Right lobe of liver (tissue), 6 donors: Measurements from ENCODE around the gene C2CD5. TPM values are rescaled to one million over a fixed set of nuclear protein-coding genes. Genes with fewer than 3 reads are reported as not detected.
A peak's percentile ranks its signal among the peaks of the same experiment; 100 is the strongest.

ENCODE experiments used
- ATAC-seq, 4 donors: fragments of 200-7000 bp; cut with Tn5 transposase; one replicate each; pipeline ENCODE4 v1.9.1; 2020; ENCODE audit warnings: mild to moderate bottlenecking in 4 of 4, moderate library complexity in 4 of 4
- DNase-seq, 3 donors: peaks; one replicate each; pipeline ENCODE4 v3.0.0-alpha.2; 2020
- H3K27ac ChIP-seq, 3 donors: fragments of 200-600 bp; one replicate each; pipeline ENCODE4 v1.8.0; 2022
- H3K27me3 ChIP-seq, 2 donors: fragments of 200-600 bp; one replicate each; pipeline ENCODE4 v1.8.0; 2022
- H3K36me3 ChIP-seq, 4 donors: fragments of 200-600 bp; sonication (generic) in 1 of 4; one replicate each; pipeline versions ENCODE4 v1.5.1 to v1.8.0; 2017 to 2022; ENCODE audit warnings: control low read depth in 1 of 4
- H3K4me1 ChIP-seq, 4 donors: fragments of 200-600 bp; sonication (generic) in 1 of 4; one replicate each; pipeline versions ENCODE4 v1.5.1 to v1.8.0; 2017 to 2022; ENCODE audit warnings: control low read depth in 1 of 4
- H3K4me3 ChIP-seq, 3 donors: fragments of 200-600 bp; one replicate each; pipeline ENCODE4 v1.8.0; 2022
- H3K9me3 ChIP-seq, 4 donors: fragments of 200-600 bp; sonication (generic) in 1 of 4; one replicate each; pipeline versions ENCODE4 v1.5.1 to v1.8.0; 2017 to 2022; ENCODE audit warnings: control low read depth in 1 of 4
- POLR2A ChIP-seq: fragments of 450-650 bp; IDR thresholded peaks from one replicate; pipeline ENCODE4 v1.6.1; 2017; ENCODE audit warnings: antibody characterized with exemption, mild to moderate bottlenecking
- WGBS: methylation state at CpG from one replicate; pipeline ENCODE4 v1.1.6; 2018; ENCODE audit warnings: low coverage, low lambda C conversion rate; ENCODE audit not compliant: insufficient coverage; ENCODE audit errors: missing lambda C conversion rate; 5-methylcytosine and 5-hydroxymethylcytosine counted together
- intact Hi-C, 2 donors: fragments of 100-400 bp; cut with DNase I; formaldehyde crosslinking; loops; one replicate each; pipeline versions ENCODE4 v1.11.2 to v1.14.1; 2022
- total RNA-seq, 6 experiments: library from RNA; depleted of rRNA in 2 of 6; stranded (reverse); fragments of >200 nt in 2 of 6; fragmentation: NEBNext Ultra II Directional in 3 of 6; extraction: Animal tissue kit (Norgen Biotek cat#: 25700) in 3 of 6; gene quantifications; one replicate each; pipeline versions ENCODE4 v1.1.0 to v1.2.4, GENCODE V29; 2016 to 2023
- TF ChIP-seq, protein P1 (sequence below), 4 donors: fragments of 200-600 bp in 3 of 4; fragments of 450-650 bp in 1 of 4; IDR thresholded peaks; one replicate each; pipeline versions ENCODE4 v1.5.1 to v1.8.0; 2016 to 2022; ENCODE audit warnings: antibody characterized with exemption in 4 of 4, mild to moderate bottlenecking in 2 of 4
- donor health status: DM: no; HTN: yes; CAD: no.
- donor health status: DM: no; HTN: no; CAD: no.
- donor health status: DM: no; HTN: no; CAD: no.
- donor health status: DM: no; HTN: yes; CAD: no.
- donor health status: DM: no; HTN: yes; CAD: no.

C2CD5 gene
- total RNA-seq, 6 experiments from 2014 or later, result 8.5 to 15.1 (median 12.4) TPM

GRCh38 chr12:22538311-22538710, 6.0 kb downstream of the C2CD5 start:
- H3K27ac ChIP-seq, result peak overlapping the region in 2 of 3 donors; percentile 9 to 51
- intact Hi-C loops, result no loop called here
- H3K27me3 ChIP-seq, result no peaks in the 10 kb centered on the region
- no peak for DNase-seq
- WGBS, result 93% methylated on average over 4 of the region's 4 CpGs
- TF ChIP-seq, protein P1, sequence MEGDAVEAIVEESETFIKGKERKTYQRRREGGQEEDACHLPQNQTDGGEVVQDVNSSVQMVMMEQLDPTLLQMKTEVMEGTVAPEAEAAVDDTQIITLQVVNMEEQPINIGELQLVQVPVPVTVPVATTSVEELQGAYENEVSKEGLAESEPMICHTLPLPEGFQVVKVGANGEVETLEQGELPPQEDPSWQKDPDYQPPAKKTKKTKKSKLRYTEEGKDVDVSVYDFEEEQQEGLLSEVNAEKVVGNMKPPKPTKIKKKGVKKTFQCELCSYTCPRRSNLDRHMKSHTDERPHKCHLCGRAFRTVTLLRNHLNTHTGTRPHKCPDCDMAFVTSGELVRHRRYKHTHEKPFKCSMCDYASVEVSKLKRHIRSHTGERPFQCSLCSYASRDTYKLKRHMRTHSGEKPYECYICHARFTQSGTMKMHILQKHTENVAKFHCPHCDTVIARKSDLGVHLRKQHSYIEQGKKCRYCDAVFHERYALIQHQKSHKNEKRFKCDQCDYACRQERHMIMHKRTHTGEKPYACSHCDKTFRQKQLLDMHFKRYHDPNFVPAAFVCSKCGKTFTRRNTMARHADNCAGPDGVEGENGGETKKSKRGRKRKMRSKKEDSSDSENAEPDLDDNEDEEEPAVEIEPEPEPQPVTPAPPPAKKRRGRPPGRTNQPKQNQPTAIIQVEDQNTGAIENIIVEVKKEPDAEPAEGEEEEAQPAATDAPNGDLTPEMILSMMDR (IDR thresholded peaks at IDR 0.05), result no peak
- TF ChIP-seq POLR2A, result no peak
- peaks cover 0 to 5% (median 2%) of the 10 kb centered on the region in 4 donors for H3K36me3 ChIP-seq
- no peak overlapping the region for H3K4me3 ChIP-seq
- no peaks in the 10 kb centered on the region for H3K9me3 ChIP-seq
- peak in 1 of 4 donors; percentile 11 for ATAC-seq
- H3K4me1 ChIP-seq, result peaks cover 0 to 20% (median 5%) of the 10 kb centered on the region in 4 donors

DNA sequence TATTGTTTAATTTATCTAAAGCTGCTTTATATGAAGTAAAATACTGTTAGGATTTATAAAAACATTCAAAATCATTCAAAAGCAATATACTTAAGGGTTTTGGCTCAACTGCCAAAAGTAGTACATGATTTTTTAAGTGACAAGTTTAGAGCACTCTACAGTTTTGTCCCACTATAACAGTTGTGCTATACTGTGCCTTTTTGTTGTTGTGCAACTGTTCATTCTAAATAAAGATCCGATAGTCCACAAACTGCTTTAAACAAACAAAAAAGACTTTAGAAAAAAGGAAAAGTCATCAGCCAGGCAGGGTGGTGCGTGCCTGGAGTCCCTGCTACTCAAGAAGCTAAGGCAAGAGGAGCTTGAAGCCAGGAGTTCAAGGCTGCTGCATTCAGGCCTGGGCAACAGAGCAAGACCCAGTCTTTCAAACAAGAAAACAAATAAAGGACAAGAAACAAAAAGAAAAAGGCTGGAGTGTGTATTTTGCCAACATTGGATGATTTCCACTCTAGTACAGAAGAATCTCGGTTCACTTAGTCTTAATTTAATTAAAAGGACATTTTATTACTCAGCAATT, 7.3 kb downstream of the C2CD5 start:
- TF ChIP-seq POLR2A, result no peak
- TF ChIP-seq, protein P1 (IDR thresholded peaks at IDR 0.05), result no peak
- Histone ChIP-seq H3K4me3 (no peak overlapping the region), H3K27me3 (no peaks in the 10 kb centered on the region), H3K4me1 (peaks cover 0 to 14% (median 0%) of the 10 kb centered on the region in 4 donors), H3K36me3 (peaks cover 0 to 5% (median 2%) of the 10 kb centered on the region in 4 donors), H3K9me3 (no peaks in the 10 kb centered on the region), H3K27ac (no peak overlapping the region)
- 58% methylated on average over 3 of the region's 3 CpGs for WGBS
- intact Hi-C loops, result no loop called here
- DNase-seq, result no peak
- peak; percentile 10 to 59 (median 43) for ATAC-seq

DNA sequence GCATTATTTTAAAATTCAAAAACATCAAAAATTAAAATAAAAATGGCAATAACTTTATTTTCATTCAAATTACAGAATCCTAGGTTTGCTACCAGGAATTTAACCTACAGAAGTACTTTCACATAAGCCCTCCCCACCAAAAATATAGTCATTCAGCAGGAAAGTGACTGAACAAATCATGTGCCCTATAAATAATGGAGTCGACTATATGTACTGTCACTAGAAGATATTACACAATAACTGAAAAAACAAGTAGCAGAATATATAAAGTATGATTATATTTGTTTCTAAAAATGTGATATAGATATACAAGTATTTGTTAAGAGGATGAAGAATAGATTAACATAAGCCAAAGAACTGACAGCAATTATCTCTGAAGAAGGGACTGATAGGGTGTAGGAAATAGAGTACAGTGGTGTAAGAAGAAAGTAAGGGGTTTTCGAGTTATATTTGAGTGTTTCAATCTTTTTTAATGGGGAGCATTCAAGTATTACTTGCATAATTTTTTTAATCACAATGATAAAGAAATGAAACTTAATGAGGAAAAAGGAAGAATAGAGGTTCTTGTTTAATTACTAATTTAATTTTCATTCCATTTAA, 7.9 kb downstream of the C2CD5 start:
- TF ChIP-seq, protein P1 (IDR thresholded peaks at IDR 0.05), result no peak
- no peak for TF ChIP-seq POLR2A
- Histone ChIP-seq H3K27me3 (no peaks in the 10 kb centered on the region), H3K4me1 (peaks cover 0 to 14% (median 0%) of the 10 kb centered on the region in 4 donors), H3K27ac (no peak overlapping the region), H3K9me3 (no peaks in the 10 kb centered on the region), H3K36me3 (peaks cover 0 to 5% (median 2%) of the 10 kb centered on the region in 4 donors), H3K4me3 (no peak overlapping the region)
- DNase-seq, result no peak
- intact Hi-C loops, result no loop called here
- ATAC-seq, result no peak
- 58% methylated on average over 2 of the region's 2 CpGs for WGBS

GRCh38 chr12:22535478-22535877, 8.9 kb downstream of the C2CD5 start:
- ATAC-seq (no peak), DNase-seq (no peak)
- no peak overlapping the region for H3K4me3 ChIP-seq
- intact Hi-C loops, result no loop called here
- no peaks in the 10 kb centered on the region for H3K27me3 ChIP-seq
- peaks cover 0 to 5% (median 2%) of the 10 kb centered on the region in 4 donors for H3K36me3 ChIP-seq
- 85% methylated on average over 2 of the region's 2 CpGs for WGBS
- H3K27ac ChIP-seq, result no peak overlapping the region
- H3K9me3 ChIP-seq, result no peaks in the 10 kb centered on the region
- TF ChIP-seq, protein P1 (IDR thresholded peaks at IDR 0.05), result no peak
- TF ChIP-seq POLR2A, result no peak
- H3K4me1 ChIP-seq, result peaks cover 0 to 14% (median 0%) of the 10 kb centered on the region in 4 donors
